Ovary (tissue), 9 donors: Measurements from ENCODE around the gene PPP6R2. TPM values are rescaled to one million over a fixed set of nuclear protein-coding genes. Genes with fewer than 3 reads are reported as not detected.

ENCODE experiments used
- DNase-seq, 5 donors: peaks; one replicate each; pipeline ENCODE4 v3.0.0-alpha.2; 2019 to 2020
- H3K27ac ChIP-seq, 2 donors: fragments of 200-600 bp; one replicate each; pipeline versions ENCODE4 v1.5.1 to v1.8.0; 2019 to 2022
- H3K27me3 ChIP-seq: fragments of 200-600 bp; one replicate; pipeline ENCODE4 v1.8.0; 2022
- H3K36me3 ChIP-seq: fragments of 200-600 bp; sonication (generic); one replicate; pipeline ENCODE4 v1.5.1; 2019
- H3K4me1 ChIP-seq: one replicate; pipeline ENCODE4 v1.8.1; 2013; ENCODE audit warnings: mild to moderate bottlenecking, moderate library complexity; ENCODE audit not compliant: insufficient read depth
- H3K4me3 ChIP-seq: fragments of 200-600 bp; sonication (generic); one replicate; pipeline ENCODE4 v1.5.1; 2017
- H3K9me3 ChIP-seq, 2 donors: fragments of 200-600 bp in 1 of 2; sonication (generic) in 1 of 2; one replicate each; pipeline versions ENCODE4 v1.5.1 to v1.8.1; 2013 to 2019; ENCODE audit warnings: mild to moderate bottlenecking in 1 of 2, moderate library complexity in 1 of 2
- CTCF ChIP-seq, 3 donors: fragments of 450-650 bp in 2 of 3; fragments of 200-600 bp in 1 of 3; IDR thresholded peaks; one replicate each; pipeline versions ENCODE4 v1.5.1 to v1.8.0; 2016 to 2022; ENCODE audit warnings: antibody characterized with exemption in 3 of 3, mild to moderate bottlenecking in 1 of 3
- EP300 ChIP-seq: sonication (generic); formaldehyde crosslinking; IDR thresholded peaks from one replicate; pipeline ENCODE4 v1.6.1; 2017; ENCODE audit warnings: antibody characterized with exemption
- POLR2A ChIP-seq: fragments of 450-650 bp; IDR thresholded peaks from one replicate; pipeline ENCODE4 v1.6.1; 2017; ENCODE audit warnings: antibody characterized with exemption, mild to moderate bottlenecking, moderate library complexity
- WGBS, 3 donors: extraction: QIAGEN DNeasy Blood & Tissue Kit in 1 of 3; methylation state at CpG; one replicate each; pipeline versions ENCODE4 v1.1.5 to v1.1.7; 2013 to 2017; 5-methylcytosine and 5-hydroxymethylcytosine counted together
- intact Hi-C, 4 donors: fragments of 100-400 bp; cut with DNase I; formaldehyde crosslinking; loops; one replicate each; pipeline versions ENCODE4 v1.11.0 to v1.15.1; 2022 to 2023
- polyA plus RNA-seq, 2 donors: library from polyadenylated mRNA; stranded (reverse); fragments of 200-250 nt in 1 of 2; fragments of 350-450 nt in 1 of 2; fragmentation: Illumina TruSeq in 1 of 2; extraction: RNeasy Lipid Tissue Mini Kit (QIAGEN cat#74804) in 1 of 2; gene quantifications; one replicate each; pipeline ENCODE4 v1.2.3, GENCODE V29; 2013 to 2014
- total RNA-seq, 7 donors: library from RNA; depleted of rRNA in 2 of 7; stranded (reverse); fragments of >200 nt in 2 of 7; fragmentation: NEBNext Ultra II Directional in 3 of 7; extraction: Animal tissue kit (Norgen Biotek cat#: 25700) in 3 of 7; gene quantifications; one replicate each; pipeline versions ENCODE4 v1.1.0 to v1.2.4, GENCODE V29; 2016 to 2023
- donor health status: DM: no; HTN: no; CAD: no; lungs with moderate emphysema.
- donor health status: DM: no; HTN: no; CAD: no.
- donor health status: Bipolar disorder and iron deficiency.
- donor health status: DM: yes; HTN: yes; CAD: no.
- donor health status: DM: no; HTN: no; CAD: no.
- donor health status: DM: yes; HTN: yes; CAD: no.

Gene PPP6R2
- total and polyA plus RNA-seq, 9 donors: 8.2 to 52.9 (median 35.1) TPM

GRCh38 chr22:50445071-50445879, 102.1 kb downstream of the PPP6R2 start:
- no peaks in the 10 kb centered on the region for H3K36me3 ChIP-seq
- 59 to 72% (median 66%) methylated on average over 30 of the region's 30 CpGs for WGBS, 3 donors
- H3K4me1 ChIP-seq: peaks cover 9% of the 10 kb centered on the region
- intact Hi-C loops: no loop called here
- H3K9me3 ChIP-seq: no peaks in the 10 kb centered on the region
- TF ChIP-seq EP300 (no peak), CTCF (IDR thresholded peaks at IDR 0.05) (no peak), POLR2A (no peak)
- H3K27me3 ChIP-seq: no peaks in the 10 kb centered on the region
- no peak overlapping the region for H3K27ac ChIP-seq
- no peak overlapping the region for H3K4me3 ChIP-seq
- DNase-seq: peak in 1 of 5 donors; percentile 14

- no peak overlapping the region for H3K4me3 ChIP-seq
- H3K36me3 ChIP-seq: no peaks in the 10 kb centered on the region
- no peaks in the 10 kb centered on the region for H3K9me3 ChIP-seq
- no peak for DNase-seq
- 75 to 81% (median 78%) methylated on average over 17 of the region's 17 CpGs for WGBS, 3 donors
- TF ChIP-seq EP300 (no peak), CTCF (IDR thresholded peaks at IDR 0.05) (no peak), POLR2A (no peak)
- peaks cover 9% of the 10 kb centered on the region for H3K4me1 ChIP-seq
- H3K27me3 ChIP-seq: no peaks in the 10 kb centered on the region
- intact Hi-C loops: no loop called here
- no peak overlapping the region for H3K27ac ChIP-seq
Measured at GRCh38 chr22:50445880-50446707, 103.0 kb downstream of the PPP6R2 start.

- intact Hi-C loops: no loop called here
- WGBS, 3 donors: 78 to 82% (median 80%) methylated on average over 39 to 54 of the region's 54 CpGs
- no peaks in the 10 kb centered on the region for H3K36me3 ChIP-seq
Measured at GRCh38 chr22:50446708-50447575, 103.8 kb downstream of the PPP6R2 start.

More at GRCh38 chr22:50446708-50447575, 103.8 kb downstream of the PPP6R2 start:
- no peak for DNase-seq
- Histone ChIP-seq H3K9me3 (no peaks in the 10 kb centered on the region), H3K4me3 (no peak overlapping the region), H3K27me3 (no peaks in the 10 kb centered on the region), H3K4me1 (peaks cover 9% of the 10 kb centered on the region), H3K27ac (no peak overlapping the region)
- TF ChIP-seq EP300 (no peak), CTCF (IDR thresholded peaks at IDR 0.05) (no peak), POLR2A (no peak)
